Mucosa of descending colon (tissue), 3 donors: Measurements from ENCODE around the gene KAT2A. TPM values are rescaled to one million over a fixed set of nuclear protein-coding genes. Genes with fewer than 3 reads are reported as not detected.

Experiments used
- ATAC-seq: fragments of 200-7000 bp; cut with Tn5 transposase; one replicate; pipeline ENCODE4 v1.9.1; 2020; ENCODE audit warnings: mild to moderate bottlenecking, moderate library complexity
- DNase-seq, 3 donors: peaks; one replicate each; pipeline ENCODE4 v3.0.0-alpha.2; 2020
- H3K36me3 ChIP-seq: fragments of 200-600 bp; one replicate; pipeline ENCODE4 v1.8.0; 2021; ENCODE audit warnings: low read depth, mild to moderate bottlenecking
- H3K4me1 ChIP-seq: fragments of 200-600 bp; one replicate; pipeline ENCODE4 v1.8.0; 2021; ENCODE audit warnings: low read depth, mild to moderate bottlenecking
- H3K4me3 ChIP-seq: fragments of 200-600 bp; one replicate; pipeline ENCODE4 v1.8.0; 2021; ENCODE audit warnings: mild to moderate bottlenecking
- H3K9me3 ChIP-seq: fragments of 200-600 bp; one replicate; pipeline ENCODE4 v1.8.0; 2021; ENCODE audit warnings: mild to moderate bottlenecking
- intact Hi-C, 2 donors: fragments of 100-400 bp; cut with DNase I in 1 of 2; cut with micrococcal nuclease in 1 of 2; formaldehyde crosslinking; loops; one replicate each; pipeline versions ENCODE4 v1.11.0 to v1.11.1; 2022; cut with DNase I, micrococcal nuclease
- total RNA-seq, 3 donors: library from RNA; stranded (reverse); fragmentation: NEBNext Ultra II Directional in 2 of 3; extraction: Animal tissue kit (Norgen Biotek cat#: 25700) in 2 of 3; gene quantifications; one replicate each; pipeline versions ENCODE4 v1.2.1 to v1.2.4, GENCODE V29; 2021 to 2023
- TF ChIP-seq, protein P1 (sequence below): fragments of 200-600 bp; IDR thresholded peaks from one replicate; pipeline ENCODE4 v1.8.0; 2022; ENCODE audit warnings: antibody characterized with exemption, mild to moderate bottlenecking
- donor health status: DM: no; HTN: no; CAD: no; lungs with moderate emphysema.
- donor health status: DM: no; HTN: no; CAD: no.
- donor health status: DM: no; HTN: yes; CAD: no.

The KAT2A gene
- total RNA-seq, 3 donors from 2014 or later: 21.6 to 47.8 (median 31.4) TPM

DNA sequence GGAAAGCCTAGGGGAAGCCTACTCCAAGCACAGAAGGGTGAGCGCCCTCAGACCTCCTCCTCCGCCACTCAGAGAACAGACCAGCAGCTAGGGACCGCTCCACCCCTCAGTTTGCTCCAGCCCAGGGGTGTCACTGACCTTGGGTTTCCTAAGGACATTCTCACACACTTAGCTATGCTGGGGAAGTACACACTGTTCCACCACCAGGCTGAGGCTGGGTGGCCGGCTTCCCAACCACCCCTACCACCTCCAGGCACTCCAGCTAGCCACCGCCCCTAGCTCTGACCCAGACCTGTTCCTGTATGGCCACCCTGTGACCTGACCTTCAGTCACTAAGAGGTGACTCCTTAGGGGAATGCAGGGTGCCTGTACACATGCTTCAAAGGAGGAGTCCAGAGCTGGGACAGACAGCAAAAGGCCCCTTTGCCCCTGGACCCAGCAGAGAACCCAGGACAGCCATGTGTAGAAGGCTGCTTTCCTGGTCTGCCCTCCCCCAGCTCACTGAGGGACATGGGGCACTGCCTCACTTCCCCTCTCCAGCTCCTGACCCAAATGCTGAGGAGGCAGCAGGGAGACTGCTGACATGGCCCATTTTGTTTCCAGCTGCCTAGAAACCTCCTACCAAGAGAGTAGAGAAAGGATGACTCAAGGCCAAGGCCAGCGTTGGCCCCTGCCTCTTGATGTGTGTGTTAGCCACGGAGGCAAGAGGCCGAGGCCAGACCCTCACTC, 8.1 kb upstream of the KAT2A start:
- intact Hi-C loops: no loop called here
- H3K4me3 ChIP-seq: no peak overlapping the region
- TF ChIP-seq, protein P1, sequence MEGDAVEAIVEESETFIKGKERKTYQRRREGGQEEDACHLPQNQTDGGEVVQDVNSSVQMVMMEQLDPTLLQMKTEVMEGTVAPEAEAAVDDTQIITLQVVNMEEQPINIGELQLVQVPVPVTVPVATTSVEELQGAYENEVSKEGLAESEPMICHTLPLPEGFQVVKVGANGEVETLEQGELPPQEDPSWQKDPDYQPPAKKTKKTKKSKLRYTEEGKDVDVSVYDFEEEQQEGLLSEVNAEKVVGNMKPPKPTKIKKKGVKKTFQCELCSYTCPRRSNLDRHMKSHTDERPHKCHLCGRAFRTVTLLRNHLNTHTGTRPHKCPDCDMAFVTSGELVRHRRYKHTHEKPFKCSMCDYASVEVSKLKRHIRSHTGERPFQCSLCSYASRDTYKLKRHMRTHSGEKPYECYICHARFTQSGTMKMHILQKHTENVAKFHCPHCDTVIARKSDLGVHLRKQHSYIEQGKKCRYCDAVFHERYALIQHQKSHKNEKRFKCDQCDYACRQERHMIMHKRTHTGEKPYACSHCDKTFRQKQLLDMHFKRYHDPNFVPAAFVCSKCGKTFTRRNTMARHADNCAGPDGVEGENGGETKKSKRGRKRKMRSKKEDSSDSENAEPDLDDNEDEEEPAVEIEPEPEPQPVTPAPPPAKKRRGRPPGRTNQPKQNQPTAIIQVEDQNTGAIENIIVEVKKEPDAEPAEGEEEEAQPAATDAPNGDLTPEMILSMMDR: no peak
- no peaks in the 10 kb centered on the region for H3K9me3 ChIP-seq
- ATAC-seq (no peak), DNase-seq (no peak)
- peaks cover 23% of the 10 kb centered on the region for H3K4me1 ChIP-seq
- H3K36me3 ChIP-seq: no peaks in the 10 kb centered on the region

DNA sequence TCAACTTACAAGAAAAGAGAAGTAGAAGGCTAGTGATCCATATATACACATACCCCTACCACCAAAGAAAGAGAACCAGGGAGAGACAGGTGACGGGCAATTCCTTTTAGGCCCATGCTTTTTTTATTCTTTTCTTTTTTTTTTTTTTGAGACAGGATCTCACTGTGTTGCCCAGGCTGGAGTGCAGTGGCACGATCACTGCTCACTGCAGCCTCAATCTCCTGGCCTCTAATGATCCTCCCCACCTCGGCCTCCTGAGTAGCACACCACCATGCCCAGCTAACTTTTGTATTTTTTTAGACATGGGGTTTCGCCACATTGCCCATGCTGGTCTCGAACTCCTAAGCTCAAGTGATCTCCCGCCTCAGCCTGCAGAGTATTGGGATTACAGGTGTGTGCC, 6.2 kb upstream of the KAT2A start:
- no peak overlapping the region for H3K4me3 ChIP-seq
- no peak for ATAC-seq
- H3K36me3 ChIP-seq: no peaks in the 10 kb centered on the region
- TF ChIP-seq, protein P1: no peak
- DNase-seq: no peak
- intact Hi-C loops: no loop called here
- no peaks in the 10 kb centered on the region for H3K9me3 ChIP-seq
- H3K4me1 ChIP-seq: peaks cover 4% of the 10 kb centered on the region

DNA sequence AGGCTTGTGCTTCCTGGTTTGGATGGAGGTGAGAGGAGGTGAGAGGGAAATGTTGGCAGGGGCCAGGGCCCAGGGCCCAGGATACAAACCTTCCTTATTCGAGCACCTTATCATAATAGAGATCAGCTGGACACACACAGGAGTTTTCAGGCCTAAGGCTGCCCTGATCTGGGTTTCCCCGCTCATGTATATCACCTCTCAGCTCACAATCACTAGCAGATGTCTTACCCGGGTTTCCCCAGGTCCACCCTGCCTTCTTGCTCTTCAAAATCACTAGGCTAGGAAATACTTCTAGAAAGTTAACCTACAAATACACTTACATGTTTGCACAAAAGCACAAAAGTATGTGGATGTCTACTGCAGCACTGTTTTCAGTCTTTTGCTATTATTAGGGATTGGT, 5.7 kb upstream of the KAT2A start:
- Histone ChIP-seq H3K9me3 (no peaks in the 10 kb centered on the region), H3K4me1 (peaks cover 3% of the 10 kb centered on the region), H3K4me3 (no peak overlapping the region), H3K36me3 (no peaks in the 10 kb centered on the region)
- ATAC-seq (no peak), DNase-seq (no peak)
- TF ChIP-seq, protein P1: no peak
- intact Hi-C loops: no loop called here

DNA sequence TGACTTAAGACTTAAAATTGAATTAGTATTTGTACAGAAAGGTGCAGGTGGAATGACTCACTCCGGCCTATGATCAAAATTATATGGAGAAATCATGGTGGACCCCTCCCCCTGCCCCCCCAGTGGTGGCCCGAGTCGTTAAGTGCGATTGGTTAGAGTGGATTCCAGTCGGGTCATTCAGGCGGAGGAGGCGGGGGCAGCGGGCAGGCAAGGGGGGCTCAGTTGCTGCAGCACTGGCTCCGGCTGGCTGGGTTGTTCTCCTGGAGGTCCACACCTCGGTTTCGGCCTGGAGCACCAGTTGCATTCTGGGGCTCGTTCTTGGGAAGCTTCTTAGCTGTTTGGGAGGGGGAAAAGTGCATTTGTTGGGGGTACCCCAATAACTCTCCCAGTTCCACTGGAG, 4.4 kb upstream of the KAT2A start:
- Histone ChIP-seq H3K36me3 (no peaks in the 10 kb centered on the region), H3K4me3 (no peak overlapping the region), H3K9me3 (no peaks in the 10 kb centered on the region), H3K4me1 (peaks cover 10% of the 10 kb centered on the region)
- intact Hi-C loops: no loop called here
- ATAC-seq (no peak), DNase-seq (no peak)
- TF ChIP-seq, protein P1: no peak

DNA sequence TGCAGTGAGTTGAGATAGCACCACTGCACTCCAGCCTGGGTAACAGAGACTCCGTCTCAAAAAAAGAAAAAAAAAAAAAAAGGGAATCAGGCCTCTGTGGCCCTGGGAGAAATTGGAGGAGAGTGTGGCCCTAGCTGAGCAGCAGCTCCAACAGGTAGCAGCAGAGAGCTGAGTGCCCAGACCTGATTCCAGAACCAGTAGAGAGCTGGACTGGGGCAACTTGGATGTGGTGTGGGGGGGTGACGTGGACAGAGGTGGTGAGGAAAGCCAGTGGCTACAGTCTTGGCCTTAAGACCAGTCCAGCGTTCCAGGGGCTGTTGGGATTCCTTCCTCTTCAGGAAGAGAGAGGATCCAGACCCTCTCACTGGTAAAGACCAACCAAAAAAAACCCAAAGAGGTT, 3.1 kb upstream of the KAT2A start:
- Histone ChIP-seq H3K4me1 (peaks cover 17% of the 10 kb centered on the region), H3K9me3 (no peaks in the 10 kb centered on the region), H3K4me3 (no peak overlapping the region), H3K36me3 (no peaks in the 10 kb centered on the region)
- DNase-seq (no peak), ATAC-seq (no peak)
- TF ChIP-seq, protein P1: no peak
- intact Hi-C loops: no loop called here
